Inferior parietal cortex (tissue), 1 donor: Measurements from ENCODE around the gene RADIL.

Source experiments
- DNase-seq: peaks from one replicate; pipeline ENCODE4 v3.0.0-alpha.2; 2016; ENCODE audit errors: extremely low spot score

Gene RADIL

DNA sequence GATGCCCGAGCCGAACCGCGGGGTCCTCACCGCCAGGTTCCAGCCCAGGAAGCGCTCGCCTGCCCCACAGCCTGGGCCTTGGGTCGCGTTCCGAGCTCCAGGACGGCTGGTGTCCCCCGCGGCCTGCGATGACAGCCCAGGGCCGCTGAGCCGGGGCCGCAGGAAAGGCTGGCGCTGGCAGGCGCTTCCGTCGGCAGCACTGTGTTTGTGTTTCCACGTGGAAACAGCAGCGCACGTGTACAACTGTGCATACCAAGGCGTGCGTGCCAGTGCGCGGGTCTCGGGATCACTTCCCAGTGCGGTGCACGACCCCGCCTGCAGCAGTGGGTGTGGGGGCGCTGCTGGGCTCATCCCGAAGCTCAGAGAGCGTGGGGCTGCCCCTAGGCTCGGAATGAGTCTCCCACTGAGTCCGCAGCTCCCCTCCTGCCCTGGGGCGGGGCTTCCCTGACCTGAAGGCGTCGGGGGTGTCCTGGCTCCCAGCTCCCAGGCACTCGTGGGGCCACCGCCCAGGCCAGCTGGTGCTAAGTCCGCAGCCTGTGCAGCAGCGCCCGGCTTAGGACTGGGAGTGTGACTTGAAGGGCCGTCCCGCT is 90.9 kb downstream of the RADIL start:
- no peak for DNase-seq

DNA sequence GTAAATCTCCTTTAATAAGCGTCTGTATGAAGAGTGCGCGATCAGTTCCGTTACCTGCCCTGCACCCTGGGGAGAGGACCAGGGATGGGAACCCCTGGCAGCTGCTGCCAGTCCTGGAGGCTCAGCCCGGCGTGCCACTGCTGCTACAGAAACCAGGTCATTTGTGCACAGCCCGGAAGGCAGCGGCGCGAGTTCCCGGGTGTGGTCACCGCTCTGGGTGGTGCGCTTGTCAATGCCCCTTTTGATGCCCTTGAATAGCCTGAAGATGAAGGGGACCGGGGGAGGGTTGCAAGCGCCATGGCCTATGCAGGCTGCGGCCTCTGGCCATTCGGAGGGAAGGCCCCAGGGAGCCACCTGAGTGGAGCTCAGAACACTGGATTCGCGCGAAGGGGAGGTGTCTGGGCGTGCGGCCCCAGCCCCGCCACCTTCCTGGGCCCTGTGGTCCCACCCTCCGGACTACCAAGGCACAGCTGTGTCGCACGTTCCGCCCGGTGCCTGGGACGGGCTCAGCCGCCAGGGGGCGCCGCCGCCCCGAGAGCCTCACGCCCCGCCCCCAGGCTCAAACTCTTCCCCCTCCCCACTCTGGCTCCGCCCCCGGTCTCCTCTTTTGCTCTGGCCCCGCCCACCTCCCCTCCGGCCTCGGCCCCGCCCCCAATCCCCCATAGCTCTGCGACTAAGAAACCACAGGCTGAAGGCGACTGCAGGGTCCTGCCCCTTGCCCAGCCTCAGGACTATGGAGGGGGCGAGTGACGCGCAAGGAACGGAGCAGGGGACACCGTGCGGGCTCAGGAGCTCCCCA is 91.6 kb downstream of the RADIL start:
- DNase-seq: peak; percentile 52

DNA sequence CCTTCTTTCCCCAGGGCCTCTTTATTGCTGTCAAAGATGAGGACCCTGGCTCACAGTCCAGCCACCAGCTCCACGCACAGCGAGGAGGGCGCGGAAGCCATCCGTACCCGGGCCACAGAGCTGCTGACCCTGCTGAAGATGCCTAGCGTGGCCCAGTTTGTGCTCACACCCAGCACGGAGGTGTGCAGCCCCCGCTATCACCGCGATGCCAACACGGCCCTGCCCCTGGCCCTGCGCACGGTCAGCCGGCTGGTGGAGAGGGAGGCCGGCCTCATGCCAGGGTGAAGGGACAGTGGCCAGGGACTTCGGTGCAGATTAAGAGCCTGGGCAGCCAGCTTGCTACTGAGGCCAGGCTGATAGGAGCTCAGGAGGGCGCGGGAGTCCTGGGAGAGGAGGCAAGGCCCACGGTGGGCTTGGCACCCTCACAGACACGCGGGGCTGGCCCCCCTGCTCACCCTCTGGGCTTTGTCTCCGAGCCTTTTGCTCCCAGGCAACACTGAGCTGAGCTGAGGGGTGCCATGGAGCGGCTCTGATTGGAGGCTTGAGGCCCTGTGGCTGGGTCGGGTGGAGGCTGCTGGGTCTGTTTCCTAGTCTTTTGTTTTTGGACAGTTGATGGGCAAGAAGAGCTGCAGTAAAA is 92.3 kb downstream of the RADIL start:
- no peak for DNase-seq

GRCh38 chr7:4790516-4790991 is 93.0 kb downstream of the RADIL start:
- DNase-seq: no peak

GRCh38 chr7:4790078-4790465 is 93.4 kb downstream of the RADIL start:
- no peak for DNase-seq

- no peak for DNase-seq
Observed at GRCh38 chr7:4789194-4790077, 94.1 kb downstream of the RADIL start.

DNA sequence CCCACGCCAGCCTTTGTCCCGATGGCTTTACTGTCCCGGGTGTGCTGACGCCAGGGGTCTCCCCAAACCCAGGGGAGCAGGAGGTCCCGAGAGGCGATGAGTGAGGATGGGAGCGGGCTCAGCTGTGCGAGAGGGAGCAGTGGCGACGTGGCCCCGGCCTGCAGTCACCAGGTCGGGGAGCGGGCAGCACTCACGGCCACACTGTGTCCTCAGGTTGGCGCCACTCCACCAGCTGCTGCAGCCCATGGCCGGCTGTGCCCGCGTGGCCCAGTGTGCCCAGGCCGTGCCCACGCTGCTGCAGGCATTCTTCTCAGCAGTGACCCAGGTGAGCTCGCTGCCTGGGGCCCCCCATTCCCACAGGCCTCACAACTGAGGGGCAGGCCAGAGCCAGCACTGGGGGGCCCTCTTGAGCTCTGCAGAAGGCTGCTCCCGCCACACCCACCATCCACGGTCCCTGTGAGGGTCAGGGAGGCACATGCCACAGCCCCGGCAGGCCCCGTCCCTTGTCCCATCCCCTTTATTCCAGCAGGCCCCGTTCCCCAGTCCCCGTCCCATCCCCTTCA is 94.8 kb downstream of the RADIL start:
- no peak for DNase-seq

- DNase-seq: no peak
Observed at GRCh38 chr7:4787947-4788626, 95.4 kb downstream of the RADIL start.

- no peak for DNase-seq
Observed at GRCh38 chr7:4787541-4787940, 96.0 kb downstream of the RADIL start.

DNA sequence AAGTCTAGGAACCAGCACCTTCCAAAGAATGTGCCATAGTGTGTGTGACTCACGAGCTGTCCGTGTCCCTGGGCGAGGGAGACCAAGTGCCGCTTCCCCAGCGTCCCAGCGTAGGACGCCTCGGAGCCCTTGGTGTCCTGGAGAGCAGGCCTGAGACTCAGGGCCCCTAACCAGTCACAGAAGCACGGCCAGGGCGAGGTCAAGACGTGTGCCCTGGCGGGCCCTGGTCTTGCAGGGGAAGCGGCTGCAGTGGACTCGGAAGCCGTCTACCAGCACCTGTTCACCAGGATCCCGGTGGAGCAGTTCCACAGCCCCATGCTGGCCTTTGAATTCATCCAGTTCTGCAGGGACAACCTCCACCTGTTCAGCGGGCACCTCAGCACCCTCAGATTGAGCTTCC is 97.5 kb downstream of the RADIL start:
- DNase-seq: no peak

GRCh38 chr7:4785371-4785770 is 98.1 kb downstream of the RADIL start:
- no peak for DNase-seq

DNA sequence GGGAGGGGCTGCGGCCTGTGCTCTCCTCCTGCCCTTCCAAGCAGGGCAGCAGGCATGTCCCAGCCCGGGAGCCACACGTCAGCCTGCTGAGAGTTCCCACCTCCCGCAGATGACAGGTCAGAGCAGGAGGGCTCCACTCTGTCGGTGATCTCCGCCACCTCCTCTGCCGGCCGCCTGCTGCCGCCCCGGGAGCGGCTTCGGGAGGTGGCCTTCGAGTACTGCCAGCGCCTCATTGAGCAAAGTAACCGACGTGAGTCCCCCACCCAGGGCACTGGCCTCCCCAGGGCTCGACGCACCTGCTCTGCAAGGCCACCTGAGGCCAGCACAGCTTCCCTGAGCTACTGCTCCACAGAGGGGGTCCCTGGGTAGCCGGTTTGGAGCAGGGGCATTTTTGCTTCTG is 98.7 kb downstream of the RADIL start:
- DNase-seq: no peak

- DNase-seq: no peak
Observed at GRCh38 chr7:4783762-4784351, 99.7 kb downstream of the RADIL start.

DNA sequence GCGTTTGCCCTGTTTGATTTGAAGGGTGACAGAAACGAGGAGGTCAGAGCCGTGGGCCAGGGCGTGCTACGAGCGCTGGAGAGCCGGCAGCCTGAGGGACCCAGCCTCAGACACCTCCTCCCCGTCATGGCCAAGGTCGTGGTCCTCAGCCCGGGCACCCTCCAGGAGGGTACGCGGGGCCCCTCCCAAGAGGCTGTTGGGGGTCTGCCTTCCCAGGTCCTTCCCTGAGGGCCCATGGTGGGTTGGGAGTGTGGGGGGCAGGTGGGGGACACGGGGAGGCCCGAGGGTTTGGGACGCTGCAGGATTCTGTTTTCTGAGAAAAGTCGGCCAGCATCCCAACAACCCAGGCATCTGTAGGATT is 100.2 kb downstream of the RADIL start:
- DNase-seq: no peak

- DNase-seq: no peak
Observed at GRCh38 chr7:4782333-4783291, 100.9 kb downstream of the RADIL start.

DNA sequence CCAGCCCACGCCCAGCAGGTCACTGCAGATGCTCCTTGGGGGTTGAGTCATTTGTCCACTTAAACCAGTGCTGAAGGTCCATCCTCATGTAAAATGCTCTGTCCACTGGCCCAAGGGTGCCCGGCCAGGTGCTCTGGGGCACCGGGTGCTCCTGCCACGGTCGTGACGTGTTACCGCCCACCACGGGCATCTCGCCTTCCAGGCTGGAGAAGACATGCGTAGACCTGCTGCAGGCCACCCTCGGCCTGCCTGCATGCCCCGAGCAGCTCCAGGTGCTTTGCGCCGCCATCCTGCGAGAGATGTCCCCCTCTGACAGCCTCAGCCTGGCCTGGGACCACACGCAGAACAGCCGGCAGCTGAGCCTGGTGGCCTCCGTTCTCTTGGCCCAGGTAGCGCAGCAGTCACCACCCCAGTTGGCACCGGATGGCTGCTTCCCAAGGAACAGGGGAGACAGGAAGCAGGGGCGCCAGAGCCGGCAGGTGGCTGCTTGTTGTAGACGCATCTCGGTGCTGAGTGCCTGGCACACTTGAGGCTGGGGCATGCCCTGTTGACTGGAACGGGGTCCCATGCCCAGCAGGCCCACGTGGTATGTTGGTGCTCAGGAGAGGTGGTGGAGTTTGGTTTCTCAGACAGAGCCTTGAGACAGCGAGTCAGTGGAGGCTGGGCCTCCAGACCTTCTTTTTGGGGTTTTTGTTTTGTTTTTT is 102.0 kb downstream of the RADIL start:
- DNase-seq: no peak

GRCh38 chr7:4779118-4779517 is 104.4 kb downstream of the RADIL start:
- DNase-seq: no peak

- no peak for DNase-seq
Observed at GRCh38 chr7:4775848-4776623, 107.5 kb downstream of the RADIL start.
